Ascending aorta (tissue), 2 donors: ENCODE results near the gene TM4SF4. TPM values are rescaled to one million over a fixed set of nuclear protein-coding genes. Genes with fewer than 3 reads are reported as not detected.

Source experiments
- DNase-seq, 2 donors: peaks; one replicate each; pipeline ENCODE4 v3.0.0-alpha.2; 2019; ENCODE audit warnings: low spot score in 2 of 2
- H3K27ac ChIP-seq, 2 donors: fragments of 200-600 bp; sonication (generic); one replicate each; pipeline ENCODE4 v1.5.1; 2016 to 2017; ENCODE audit warnings: mild to moderate bottlenecking in 1 of 2
- H3K27me3 ChIP-seq: fragments of 200-600 bp; sonication (generic); one replicate; pipeline ENCODE4 v1.5.1; 2017
- H3K36me3 ChIP-seq, 2 donors: fragments of 200-600 bp; sonication (generic); one replicate each; pipeline ENCODE4 v1.5.1; 2016
- H3K4me1 ChIP-seq, 2 donors: fragments of 200-600 bp; sonication (generic); one replicate each; pipeline ENCODE4 v1.5.1; 2016 to 2017; ENCODE audit warnings: mild to moderate bottlenecking in 1 of 2
- H3K4me3 ChIP-seq, 2 donors: fragments of 200-600 bp; sonication (generic); one replicate each; pipeline ENCODE4 v1.5.1; 2016 to 2017; ENCODE audit warnings: mild to moderate bottlenecking in 1 of 2
- H3K9me3 ChIP-seq, 2 donors: fragments of 200-600 bp; sonication (generic); one replicate each; pipeline ENCODE4 v1.5.1; 2016
- intact Hi-C: fragments of 100-400 bp; cut with DNase I; formaldehyde crosslinking; loops from one replicate; pipeline ENCODE4 v1.15.1; 2023
- total RNA-seq: library from RNA; depleted of rRNA; stranded (reverse); fragments of >200 nt; gene quantifications from one replicate; pipeline ENCODE4 v1.1.0, GENCODE V29; 2016
- TF ChIP-seq, protein P1 (sequence below), 3 experiments: fragments of 200-600 bp in 2 of 3; fragments of 450-650 bp in 1 of 3; sonication (generic) in 2 of 3; IDR thresholded peaks; one replicate each; pipeline ENCODE4 v1.5.1; 2016 to 2019; ENCODE audit warnings: antibody characterized with exemption in 3 of 3, mild to moderate bottlenecking in 1 of 3, moderate library complexity in 1 of 3

Gene TM4SF4
- total RNA-seq, 1 donor from 2014 or later = not detected

DNA sequence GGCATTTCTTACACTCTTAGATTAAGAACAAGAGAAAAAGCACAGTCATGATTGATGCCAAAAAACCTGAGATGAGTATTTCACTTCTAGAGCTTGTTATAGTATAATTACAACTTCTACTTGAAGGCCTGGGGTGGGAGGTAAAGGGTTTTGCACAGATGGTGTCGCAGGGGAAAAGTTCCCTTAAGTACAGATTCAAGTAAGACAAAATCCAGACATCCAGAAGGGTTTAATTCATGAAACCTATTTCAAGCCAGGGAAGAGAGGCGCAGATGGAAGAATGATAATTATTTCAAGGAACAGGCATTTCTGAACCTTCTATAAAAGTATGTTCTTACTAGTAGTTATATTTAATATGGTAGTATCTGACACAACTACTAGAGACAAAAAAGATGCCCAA is 70.6 kb downstream of the TM4SF4 start:
- Histone ChIP-seq H3K4me1 (peaks cover 6 to 38% of the 10 kb centered on the region in 2 donors), H3K36me3 (peaks cover 7 to 8% of the 10 kb centered on the region in 2 donors), H3K27me3 (no peaks in the 10 kb centered on the region), H3K9me3 (no peaks in the 10 kb centered on the region), H3K27ac (peak overlapping the region; percentile 3 to 28), H3K4me3 (no peak overlapping the region)
- DNase-seq = no peak
- intact Hi-C loops = no loop called here
- TF ChIP-seq, protein P1, sequence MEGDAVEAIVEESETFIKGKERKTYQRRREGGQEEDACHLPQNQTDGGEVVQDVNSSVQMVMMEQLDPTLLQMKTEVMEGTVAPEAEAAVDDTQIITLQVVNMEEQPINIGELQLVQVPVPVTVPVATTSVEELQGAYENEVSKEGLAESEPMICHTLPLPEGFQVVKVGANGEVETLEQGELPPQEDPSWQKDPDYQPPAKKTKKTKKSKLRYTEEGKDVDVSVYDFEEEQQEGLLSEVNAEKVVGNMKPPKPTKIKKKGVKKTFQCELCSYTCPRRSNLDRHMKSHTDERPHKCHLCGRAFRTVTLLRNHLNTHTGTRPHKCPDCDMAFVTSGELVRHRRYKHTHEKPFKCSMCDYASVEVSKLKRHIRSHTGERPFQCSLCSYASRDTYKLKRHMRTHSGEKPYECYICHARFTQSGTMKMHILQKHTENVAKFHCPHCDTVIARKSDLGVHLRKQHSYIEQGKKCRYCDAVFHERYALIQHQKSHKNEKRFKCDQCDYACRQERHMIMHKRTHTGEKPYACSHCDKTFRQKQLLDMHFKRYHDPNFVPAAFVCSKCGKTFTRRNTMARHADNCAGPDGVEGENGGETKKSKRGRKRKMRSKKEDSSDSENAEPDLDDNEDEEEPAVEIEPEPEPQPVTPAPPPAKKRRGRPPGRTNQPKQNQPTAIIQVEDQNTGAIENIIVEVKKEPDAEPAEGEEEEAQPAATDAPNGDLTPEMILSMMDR (IDR thresholded peaks at IDR 0.05) = no peak

- Histone ChIP-seq H3K4me3 (peak overlapping the region; percentile 22 to 42), H3K27me3 (no peaks in the 10 kb centered on the region), H3K4me1 (peaks cover 6 to 29% of the 10 kb centered on the region in 2 donors), H3K36me3 (no peaks in the 10 kb centered on the region), H3K27ac (peak overlapping the region; percentile 89 to 92), H3K9me3 (no peaks in the 10 kb centered on the region)
- DNase-seq = peak in 1 of 2 donors; percentile 91
- intact Hi-C loops = no loop called here
- TF ChIP-seq, protein P1 (IDR thresholded peaks at IDR 0.05) = no peak
These were observed 72.9 kb downstream of the TM4SF4 start for GRCh38 chr3:149547413-149547812.

GRCh38 chr3:149547954-149548668 is 73.6 kb downstream of the TM4SF4 start:
- Histone ChIP-seq H3K4me1 (peaks cover 6 to 27% of the 10 kb centered on the region in 2 donors), H3K27me3 (no peaks in the 10 kb centered on the region), H3K36me3 (no peaks in the 10 kb centered on the region), H3K27ac (peak overlapping the region; percentile 89 to 92), H3K4me3 (peak overlapping the region; percentile 8 to 39), H3K9me3 (no peaks in the 10 kb centered on the region)
- intact Hi-C loops = loop anchor here (2.0 kb wide), 1 partner anchor 27 kb away; no protein-coding TSS in a partner anchor
- DNase-seq = peak in 1 of 2 donors; percentile 82
- TF ChIP-seq, protein P1 (IDR thresholded peaks at IDR 0.05) = no peak

- peaks cover 10 to 30% of the 10 kb centered on the region in 2 donors for H3K4me1 ChIP-seq
- TF ChIP-seq, protein P1 (IDR thresholded peaks at IDR 0.05) = no peak
- H3K36me3 ChIP-seq = no peaks in the 10 kb centered on the region
- intact Hi-C loops = loop anchor here (2.0 kb wide), 1 partner anchor 26 kb away; no protein-coding TSS in a partner anchor
- no peaks in the 10 kb centered on the region for H3K27me3 ChIP-seq
- no peaks in the 10 kb centered on the region for H3K9me3 ChIP-seq
- DNase-seq = no peak
- H3K4me3 ChIP-seq = peak overlapping the region in 1 of 2 donors; percentile 39
- H3K27ac ChIP-seq = peak overlapping the region; percentile 89 to 92
These were observed 74.2 kb downstream of the TM4SF4 start for GRCh38 chr3:149548669-149549065.

DNA sequence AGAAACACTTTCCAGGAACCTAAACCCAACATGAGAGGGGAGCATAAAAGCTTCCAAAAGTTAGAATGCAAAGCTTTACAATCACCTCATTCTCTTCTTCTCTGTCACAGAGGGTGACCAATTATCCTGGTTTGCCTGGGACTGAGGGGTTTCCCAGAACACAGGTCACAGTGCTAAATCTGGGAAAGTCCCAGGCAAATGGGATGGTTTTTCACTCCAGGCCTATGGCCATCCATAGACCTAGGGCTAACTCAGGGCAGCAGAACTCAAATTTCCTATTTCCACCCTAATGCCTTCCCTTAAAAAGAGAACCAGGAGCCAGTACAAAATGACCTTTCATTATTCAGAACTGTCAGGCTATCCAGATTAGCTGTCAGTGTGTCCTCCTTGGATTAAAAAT is 77.0 kb downstream of the TM4SF4 start:
- H3K36me3 ChIP-seq = no peaks in the 10 kb centered on the region
- peaks cover 18 to 56% of the 10 kb centered on the region in 2 donors for H3K4me1 ChIP-seq
- no peak overlapping the region for H3K4me3 ChIP-seq
- TF ChIP-seq, protein P1 (IDR thresholded peaks at IDR 0.05) = no peak
- H3K27me3 ChIP-seq = no peaks in the 10 kb centered on the region
- peak overlapping the region; percentile 73 to 83 for H3K27ac ChIP-seq
- intact Hi-C loops = no loop called here
- DNase-seq = no peak
- H3K9me3 ChIP-seq = no peaks in the 10 kb centered on the region
